HEK293 (cell line): ENCODE measurements around the gene ATP10A.

Experiments used
- FEZF1 ChIP-seq: fragments of 450-650 bp; formaldehyde crosslinking; IDR thresholded peaks from 2 replicates; pipeline ENCODE4 v1.5.1; 2016; ENCODE audit warnings: missing biosample characterization, missing genetic modification characterization
- GLIS1 ChIP-seq: fragments of 450-650 bp; formaldehyde crosslinking; IDR thresholded peaks from 2 replicates; pipeline ENCODE4 v1.5.1; 2016; ENCODE audit warnings: missing biosample characterization, missing genetic modification characterization
- GLIS2 ChIP-seq: fragments of 450-650 bp; formaldehyde crosslinking; IDR thresholded peaks from 2 replicates; pipeline ENCODE4 v1.5.1; 2016; ENCODE audit warnings: missing biosample characterization, missing genetic modification characterization
- KLF16 ChIP-seq: fragments of 450-650 bp; formaldehyde crosslinking; IDR thresholded peaks from 2 replicates; pipeline ENCODE4 v1.5.1; 2017; ENCODE audit warnings: missing biosample characterization, missing genetic modification characterization
- KLF9 ChIP-seq: fragments of 450-650 bp; formaldehyde crosslinking; IDR thresholded peaks from 2 replicates; pipeline ENCODE4 v1.5.1; 2016; ENCODE audit warnings: missing biosample characterization, missing genetic modification characterization, low read depth
- PATZ1 ChIP-seq: fragments of 450-650 bp; formaldehyde crosslinking; IDR thresholded peaks from 2 replicates; pipeline ENCODE4 v1.5.1; 2016; ENCODE audit warnings: missing biosample characterization, missing genetic modification characterization
- REPIN1 ChIP-seq: fragments of 450-650 bp; formaldehyde crosslinking; IDR thresholded peaks from 2 replicates; pipeline ENCODE4 v1.5.1; 2017; ENCODE audit warnings: missing biosample characterization, missing genetic modification characterization, low read depth
- SCRT2 ChIP-seq: fragments of 450-650 bp; formaldehyde crosslinking; IDR thresholded peaks from 2 replicates; pipeline ENCODE4 v1.5.1; 2016; ENCODE audit warnings: missing biosample characterization, missing genetic modification characterization
- SP3 ChIP-seq: fragments of 450-650 bp; formaldehyde crosslinking; IDR thresholded peaks from 2 replicates; pipeline ENCODE4 v1.5.1; 2016; ENCODE audit warnings: missing biosample characterization, missing genetic modification characterization
- TSHZ1 ChIP-seq: fragments of 450-650 bp; formaldehyde crosslinking; IDR thresholded peaks from 2 replicates; pipeline ENCODE4 v1.5.1; 2016; ENCODE audit warnings: missing biosample characterization, missing genetic modification characterization, borderline replicate concordance
- WT1 ChIP-seq: fragments of 450-650 bp; formaldehyde crosslinking; IDR thresholded peaks from 2 replicates; pipeline ENCODE4 v1.5.1; 2016; ENCODE audit warnings: missing biosample characterization, missing genetic modification characterization
- YY1 ChIP-seq: fragments of 450-650 bp; formaldehyde crosslinking; IDR thresholded peaks from 2 replicates; pipeline ENCODE4 v1.5.1; 2018; ENCODE audit warnings: missing biosample characterization, missing genetic modification characterization
- ZBTB48 ChIP-seq: fragments of 450-650 bp; formaldehyde crosslinking; IDR thresholded peaks from 2 replicates; pipeline ENCODE4 v1.5.1; 2016; ENCODE audit warnings: missing biosample characterization, missing genetic modification characterization
- ZNF132 ChIP-seq: fragments of 450-650 bp; formaldehyde crosslinking; IDR thresholded peaks from 2 replicates; pipeline ENCODE4 v1.5.1; 2017; ENCODE audit warnings: missing biosample characterization, missing genetic modification characterization, borderline replicate concordance
- ZNF155 ChIP-seq: fragments of 450-650 bp; formaldehyde crosslinking; IDR thresholded peaks from 2 replicates; pipeline ENCODE4 v1.5.1; 2016; ENCODE audit warnings: missing biosample characterization, missing genetic modification characterization
- ZNF157 ChIP-seq: fragments of 450-650 bp; formaldehyde crosslinking; IDR thresholded peaks from 2 replicates; pipeline ENCODE4 v1.5.1; 2016; ENCODE audit warnings: missing biosample characterization, missing genetic modification characterization
- ZNF223 ChIP-seq: fragments of 450-650 bp; formaldehyde crosslinking; IDR thresholded peaks from 2 replicates; pipeline ENCODE4 v1.5.1; 2016; ENCODE audit warnings: missing biosample characterization, missing genetic modification characterization
- ZNF266 ChIP-seq: fragments of 450-650 bp; formaldehyde crosslinking; IDR thresholded peaks from 2 replicates; pipeline ENCODE4 v1.5.1; 2016; ENCODE audit warnings: missing biosample characterization, missing genetic modification characterization, low read depth
- ZNF292 ChIP-seq: fragments of 450-650 bp; formaldehyde crosslinking; IDR thresholded peaks from 2 replicates; pipeline ENCODE4 v1.5.1; 2016; ENCODE audit warnings: low read depth, missing biosample characterization, missing genetic modification characterization, borderline replicate concordance
- ZNF324 ChIP-seq: fragments of 450-650 bp; formaldehyde crosslinking; IDR thresholded peaks from 2 replicates; pipeline ENCODE4 v1.5.1; 2016; ENCODE audit warnings: missing biosample characterization, missing genetic modification characterization
- ZNF335 ChIP-seq: fragments of 450-650 bp; formaldehyde crosslinking; conservative IDR thresholded peaks from 2 replicates; pipeline ENCODE4 v1.5.1; 2016; ENCODE audit warnings: missing biosample characterization, missing genetic modification characterization
- ZNF404 ChIP-seq: fragments of 450-650 bp; formaldehyde crosslinking; IDR thresholded peaks from 2 replicates; pipeline ENCODE4 v1.5.1; 2017; ENCODE audit warnings: missing biosample characterization, missing genetic modification characterization
- ZNF433 ChIP-seq: fragments of 450-650 bp; formaldehyde crosslinking; IDR thresholded peaks from 2 replicates; pipeline ENCODE4 v1.5.1; 2016; ENCODE audit warnings: missing biosample characterization, missing genetic modification characterization, low read depth
- ZNF488 ChIP-seq: fragments of 450-650 bp; formaldehyde crosslinking; IDR thresholded peaks from 2 replicates; pipeline ENCODE4 v1.5.1; 2016; ENCODE audit warnings: missing biosample characterization, missing genetic modification characterization
- ZNF501 ChIP-seq: fragments of 450-650 bp; formaldehyde crosslinking; IDR thresholded peaks from 2 replicates; pipeline ENCODE4 v1.5.1; 2016; ENCODE audit warnings: missing biosample characterization, missing genetic modification characterization
- ZNF561 ChIP-seq: fragments of 450-650 bp; IDR thresholded peaks from 2 replicates; pipeline ENCODE4 v1.5.1; 2018; ENCODE audit warnings: missing biosample characterization, missing genetic modification characterization, borderline replicate concordance
- ZNF623 ChIP-seq: fragments of 450-650 bp; formaldehyde crosslinking; IDR thresholded peaks from 2 replicates; pipeline ENCODE4 v1.5.1; 2016; ENCODE audit warnings: missing biosample characterization, missing genetic modification characterization
- ZNF677 ChIP-seq: fragments of 450-650 bp; IDR thresholded peaks from 2 replicates; pipeline ENCODE4 v1.5.0; 2018; ENCODE audit warnings: missing biosample characterization, mild to moderate bottlenecking, missing genetic modification characterization, moderate library complexity
- ZNF692 ChIP-seq: fragments of 450-650 bp; formaldehyde crosslinking; IDR thresholded peaks from 2 replicates; pipeline ENCODE4 v1.5.1; 2016; ENCODE audit warnings: missing biosample characterization, missing genetic modification characterization
- ZNF830 ChIP-seq: fragments of 450-650 bp; IDR thresholded peaks from 2 replicates; pipeline ENCODE4 v1.5.0; 2018; ENCODE audit warnings: missing biosample characterization, missing genetic modification characterization, low read depth, mild to moderate bottlenecking, moderate library complexity
- ZNF837 ChIP-seq: fragments of 450-650 bp; formaldehyde crosslinking; IDR thresholded peaks from 2 replicates; pipeline ENCODE4 v1.5.1; 2016; ENCODE audit warnings: missing biosample characterization, missing genetic modification characterization
- TF ChIP-seq, protein P1 (sequence below): sonication (generic); formaldehyde crosslinking; IDR thresholded peaks from 2 replicates; pipeline ENCODE4 v1.8.1; 2022; ENCODE audit warnings: mild to moderate bottlenecking, moderate library complexity, missing genetic modification reagents

ATP10A gene

GRCh38 chr15:25850154-25851111, 12.7 kb downstream of the ATP10A start (continued):
- TF ChIP-seq ZNF324 (tag by site-specific recombination): no peak
- peak; percentile 40; the same call in 1 of the 2 replicates for TF ChIP-seq ZNF335 (tag by site-specific recombination)
- TF ChIP-seq, protein P1, sequence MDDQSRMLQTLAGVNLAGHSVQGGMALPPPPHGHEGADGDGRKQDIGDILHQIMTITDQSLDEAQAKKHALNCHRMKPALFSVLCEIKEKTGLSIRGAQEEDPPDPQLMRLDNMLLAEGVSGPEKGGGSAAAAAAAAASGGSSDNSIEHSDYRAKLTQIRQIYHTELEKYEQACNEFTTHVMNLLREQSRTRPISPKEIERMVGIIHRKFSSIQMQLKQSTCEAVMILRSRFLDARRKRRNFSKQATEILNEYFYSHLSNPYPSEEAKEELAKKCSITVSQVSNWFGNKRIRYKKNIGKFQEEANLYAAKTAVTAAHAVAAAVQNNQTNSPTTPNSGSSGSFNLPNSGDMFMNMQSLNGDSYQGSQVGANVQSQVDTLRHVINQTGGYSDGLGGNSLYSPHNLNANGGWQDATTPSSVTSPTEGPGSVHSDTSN (CRISPR knock-in tag): no peak
- no peak for TF ChIP-seq ZNF157 (tag by site-specific recombination)
- peak; percentile 76 for TF ChIP-seq SCRT2 (tag by site-specific recombination)
- TF ChIP-seq ZNF266 (tag by site-specific recombination): no peak
- peak; percentile 38; the same call in 1 of the 2 replicates for TF ChIP-seq PATZ1 (tag by site-specific recombination)
- TF ChIP-seq TSHZ1 (tag by site-specific recombination): no peak
- peak; percentile 25; the same call in 1 of the 2 replicates for TF ChIP-seq SP3 (tag by site-specific recombination)
- no peak for TF ChIP-seq ZNF837 (tag by site-specific recombination)
- TF ChIP-seq ZNF561: 0 out of 2 replicates have a peak, but pooled peaks have one; percentile 24
- no peak for TF ChIP-seq ZNF292
- 0 out of 2 replicates have a peak, but pooled peaks have one; percentile 9 for TF ChIP-seq ZNF623 (tag by site-specific recombination)
- TF ChIP-seq ZNF433 (tag by site-specific recombination): no peak
- no peak for TF ChIP-seq ZNF155
- TF ChIP-seq ZNF404: no peak
- no peak for TF ChIP-seq REPIN1
- no peak for TF ChIP-seq ZNF501 (tag by site-specific recombination)
- no peak for TF ChIP-seq YY1
- TF ChIP-seq ZBTB48 (tag by site-specific recombination): no peak
- no peak for TF ChIP-seq FEZF1 (tag by site-specific recombination)
- TF ChIP-seq WT1 (tag by site-specific recombination): no peak
- no peak for TF ChIP-seq KLF16 (tag by site-specific recombination)
- no peak for TF ChIP-seq ZNF488 (tag by site-specific recombination)
- peak; percentile 58 for TF ChIP-seq GLIS1
- peak; percentile 68 for TF ChIP-seq GLIS2
- no peak for TF ChIP-seq ZNF830
- TF ChIP-seq ZNF132 (tag by site-specific recombination): no peak
- no peak for TF ChIP-seq ZNF692
- TF ChIP-seq ZNF677 (tag by site-specific recombination): no peak
- peak; percentile 70; the same call in 1 of the 2 replicates for TF ChIP-seq KLF9 (tag by site-specific recombination)
- no peak for TF ChIP-seq ZNF223 (tag by site-specific recombination)
